ENCODE results near the gene SERF2.
"Not testable (repeated sequence)": the region's sequence is repeated elsewhere in the genome, so short reads cannot be mapped to it uniquely, and the experiment has no call there.

SERF2 gene

DNA sequence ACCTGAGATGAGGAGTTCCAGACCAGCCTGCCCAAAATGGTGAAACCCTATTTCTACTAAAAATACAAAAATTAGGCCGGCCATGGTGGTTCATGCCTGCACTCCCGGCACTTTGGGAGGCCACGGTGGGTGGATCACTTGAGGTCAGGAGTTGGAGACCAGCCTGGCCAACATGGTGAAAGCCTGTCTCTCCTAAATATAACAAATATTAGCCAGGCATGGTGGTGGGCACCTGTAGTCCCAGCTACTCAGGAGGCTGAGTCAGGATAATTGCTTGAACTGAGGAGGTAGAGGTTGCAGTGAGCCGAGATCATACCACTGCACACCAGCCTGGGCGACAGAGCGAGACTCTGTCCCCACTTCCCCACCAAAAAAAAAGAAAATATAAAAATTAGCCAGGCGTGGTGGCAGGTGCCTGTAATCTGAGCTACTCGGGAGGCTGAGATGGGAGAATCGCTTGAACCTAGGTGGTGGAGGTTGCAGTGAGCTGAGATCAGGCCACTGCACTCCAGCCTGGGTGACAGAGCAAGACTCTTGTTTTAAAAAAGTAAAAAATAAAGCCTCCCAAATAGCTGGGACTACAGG, 38.7 kb downstream of the SERF2 start:
- not testable (repeated sequence) for DNase-seq

DNA sequence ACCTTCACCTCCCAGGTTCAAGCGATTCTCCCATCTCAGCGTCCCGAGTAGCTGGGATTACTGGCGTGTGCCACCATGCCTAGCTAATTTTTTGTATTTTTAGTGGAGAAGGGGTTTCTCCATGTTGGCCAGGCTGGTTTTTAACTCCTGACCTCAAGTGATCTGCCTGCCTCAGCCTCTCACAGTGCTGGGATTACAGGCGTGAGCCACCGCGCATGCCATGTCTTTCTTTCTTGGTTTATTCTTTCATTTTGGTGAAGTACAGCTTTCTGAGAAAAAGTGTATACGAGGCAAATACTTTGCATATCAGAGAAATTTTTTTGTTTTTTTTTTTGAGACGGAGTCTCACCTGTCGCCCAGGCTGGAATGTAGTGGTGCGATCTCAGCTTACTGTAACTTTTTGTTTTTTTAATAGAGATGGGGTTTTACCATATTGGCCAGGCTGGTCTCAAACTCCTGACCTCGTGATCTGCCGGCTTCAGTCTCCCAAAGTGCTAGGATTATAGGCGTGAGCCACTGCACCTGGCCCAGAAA, 39.5 kb downstream of the SERF2 start:
- DNase-seq = not testable (repeated sequence)

DNA sequence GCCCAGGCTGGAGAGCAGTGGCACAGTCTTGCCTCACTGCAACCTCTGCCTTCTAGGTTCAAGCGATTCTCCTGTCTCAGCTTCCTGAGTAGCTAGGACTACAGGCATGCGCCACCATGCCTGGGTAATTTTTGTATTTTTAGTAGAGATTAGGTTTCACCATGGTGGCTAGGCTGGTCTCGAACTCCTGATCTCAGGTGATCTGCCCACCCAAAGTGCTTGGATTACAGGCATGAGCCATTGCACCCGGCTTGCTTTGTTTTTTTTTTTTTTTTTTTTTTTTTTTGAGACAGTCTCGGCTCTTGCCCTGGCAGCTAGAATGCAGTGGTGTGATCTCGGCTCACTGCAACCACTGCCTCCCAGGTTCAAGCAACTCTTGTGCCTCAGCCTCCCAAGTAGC, 40.4 kb downstream of the SERF2 start:
- not testable (repeated sequence) for DNase-seq

DNA sequence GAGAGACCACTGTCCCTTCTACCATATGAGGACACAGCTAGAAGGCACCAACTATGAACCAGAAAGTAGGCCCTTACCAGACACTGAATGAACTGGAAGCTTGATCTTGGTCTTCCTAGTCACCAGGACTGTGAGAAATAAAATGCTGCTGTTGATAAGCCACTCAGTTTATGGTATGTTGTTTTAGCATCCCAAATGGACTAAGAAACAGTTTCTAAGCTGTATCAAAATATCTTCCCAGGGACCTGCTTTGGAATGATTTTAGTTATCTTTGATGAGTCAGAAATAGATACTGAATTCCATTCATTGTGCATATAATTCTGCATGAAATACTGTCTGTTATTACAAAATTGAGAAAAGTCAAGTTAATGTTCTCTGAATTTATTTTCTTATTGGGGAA, 53.3 kb downstream of the SERF2 start:
- no peak for DNase-seq
